K562 (cell line): ENCODE measurements around the gene EGF. TPM values are rescaled to one million over a fixed set of nuclear protein-coding genes. Genes with fewer than 3 reads are reported as not detected.

Experiments used
- ATAC-seq: fragments of 200-7000 bp; cut with Tn5 transposase; 3 replicates; pipeline ENCODE4 v1.9.1; 2020; ENCODE audit warnings: moderate library complexity
- BruUV-seq: library from RNA; stranded (reverse); fragments of 400-500 nt; replicated peaks from 2 replicates; lab custom pipeline; 2021; lab: Mats Ljungman, UMichigan
- CTCF ChIA-PET: fragments of 300-600 bp; formaldehyde crosslinking; extraction: SDS; loops from one replicate; lab custom pipeline; 2021; ENCODE audit warnings: low intra/inter-chr PET ratio; lab: Yijun Ruan, JAX
- POLR2A ChIA-PET: fragments of 300-600, 350-650 bp; sonication (Branson Sonifier 250); formaldehyde crosslinking; extraction: SDS; loops from one replicate; lab custom pipeline; 2021; ENCODE audit warnings: antibody characterized with exemption, inconsistent platforms; lab: Yijun Ruan, JAX
- DNase-seq, 4 experiments: peaks; one replicate each; pipeline versions ENCODE4 v3.0.0 to v3.0.0-alpha.2; 2011 to 2018; ENCODE audit warnings: low spot score in 3 of 4, mixed read lengths in 3 of 4; ENCODE audit errors: extremely low read depth in 1 of 4
- FAIRE-seq: peaks from 2 replicates; lab custom pipeline; 2011; peaks lifted over from hg19 to GRCh38; lab: Jason Lieb, UNC
- H2AFZ ChIP-seq: 2 replicates; pipeline ENCODE4 v1.6.0; 2011; ENCODE audit warnings: low read depth, low read length, control low read depth, inconsistent platforms
- H3K27ac ChIP-seq: fragments of 200-600 bp; 3 replicates; pipeline ENCODE4 v1.8.0; 2011; ENCODE audit warnings: low read depth, mild to moderate bottlenecking, control low read depth, inconsistent platforms, low read length, moderate library complexity, mixed read lengths; ENCODE audit errors: extremely low read depth
- H3K27me3 ChIP-seq, 2 experiments: fragments of 300-600 bp in 1 of 2; 2 replicates in 1 of 2; 3 replicates in 1 of 2; pipeline versions ENCODE4 v1.6.0 to v1.8.0; 2011; ENCODE audit warnings: inconsistent platforms in 2 of 2, low read length in 2 of 2, mild to moderate bottlenecking in 1 of 2, mixed read lengths in 1 of 2, moderate library complexity in 1 of 2; ENCODE audit not compliant: control insufficient read depth in 2 of 2, insufficient read depth in 2 of 2
- H3K36me3 ChIP-seq: fragments of 300-600 bp; 3 replicates; pipeline ENCODE4 v1.8.0; 2011; ENCODE audit warnings: mild to moderate bottlenecking, low read length, inconsistent platforms; ENCODE audit not compliant: control insufficient read depth, insufficient read depth
- H3K4me1 ChIP-seq, 2 experiments: fragments of 200-600 bp in 1 of 2; replicated peaks in 1 of 2; 2 replicates in 1 of 2; 3 replicates in 1 of 2; pipeline versions ENCODE4 v1.5.1 to v1.8.0; 2011; ENCODE audit warnings: inconsistent platforms in 2 of 2, low read length in 2 of 2, mild to moderate bottlenecking in 1 of 2, mixed read lengths in 1 of 2, moderate library complexity in 1 of 2; ENCODE audit not compliant: control insufficient read depth in 2 of 2, insufficient read depth in 2 of 2
- H3K4me2 ChIP-seq: 2 replicates; pipeline ENCODE4 v1.6.1; 2011; ENCODE audit warnings: low read length, control low read depth, inconsistent platforms, mixed read lengths; ENCODE audit not compliant: insufficient read depth
- H3K4me3 ChIP-seq: fragments of 200-600 bp; sonication (generic), shearing (Covaris generic); 2 replicates; pipeline ENCODE4 v1.5.1; 2016; ENCODE audit warnings: control low read depth, inconsistent platforms
- H3K79me2 ChIP-seq: fragments of 200-600 bp; 3 replicates; pipeline ENCODE4 v1.8.0; 2011; ENCODE audit warnings: low read length, inconsistent platforms; ENCODE audit not compliant: control insufficient read depth, insufficient read depth
- H3K9ac ChIP-seq, 2 experiments: 2 replicates each; pipeline versions ENCODE4 v1.6.0 to v1.6.1; 2011; ENCODE audit warnings: low read depth in 2 of 2, low read length in 2 of 2, control low read depth in 1 of 2, inconsistent platforms in 1 of 2, mild to moderate bottlenecking in 1 of 2, mixed read lengths in 1 of 2; ENCODE audit not compliant: insufficient read depth in 1 of 2
- H3K9me1 ChIP-seq: one replicate; pipeline ENCODE4 v1.6.0; 2011; ENCODE audit warnings: inconsistent platforms, mild to moderate bottlenecking, low read length, moderate library complexity; ENCODE audit not compliant: control insufficient read depth, insufficient read depth
- H3K9me3 ChIP-seq: replicated peaks from 2 replicates; pipeline ENCODE4 v1.5.1; 2011; ENCODE audit warnings: low read depth, low read length, inconsistent platforms; ENCODE audit not compliant: control insufficient read depth, insufficient read depth
- H4K20me1 ChIP-seq: replicated peaks from 2 replicates; pipeline ENCODE4 v1.6.1; 2011; ENCODE audit warnings: low read length, inconsistent platforms, mixed read lengths; ENCODE audit not compliant: control insufficient read depth, insufficient read depth
- ARID2 ChIP-seq: fragments of 450-650 bp; IDR thresholded peaks from 2 replicates; pipeline ENCODE4 v1.6.1; 2017; ENCODE audit warnings: antibody characterized with exemption, mild to moderate bottlenecking
- CBX2 ChIP-seq: fragments of 200-600 bp; sonication (generic); IDR thresholded peaks from one replicate; pipeline ENCODE4 v1.6.1; 2012; ENCODE audit warnings: mild to moderate bottlenecking, low read length, inconsistent platforms; ENCODE audit not compliant: insufficient read depth, poor library complexity, severe bottlenecking
- CEBPZ ChIP-seq: fragments of 150-350 bp; IDR thresholded peaks from 2 replicates; pipeline ENCODE4 v1.6.1; 2014; ENCODE audit warnings: low read depth, mild to moderate bottlenecking, low read length, borderline replicate concordance
- CHCHD3 ChIP-seq: fragments of 250-450 bp; sonication (Bioruptor Pico); IDR thresholded peaks from 2 replicates; pipeline ENCODE4 v2.1.2; 2022; ENCODE audit warnings: mild to moderate bottlenecking
- CXXC5 ChIP-seq: fragments of 250-450 bp; sonication (Bioruptor Pico); IDR thresholded peaks from 2 replicates; pipeline ENCODE4 v1.8.0; 2022; ENCODE audit warnings: inconsistent platforms, mild to moderate bottlenecking, moderate library complexity
- DIDO1 ChIP-seq: fragments of 450-650 bp; IDR thresholded peaks from 2 replicates; pipeline ENCODE4 v1.6.1; 2016; ENCODE audit warnings: low read depth, missing biosample characterization, missing genetic modification characterization
- HDAC8 ChIP-seq: fragments of 450-650 bp; IDR thresholded peaks from 2 replicates; pipeline ENCODE4 v1.6.1; 2016; ENCODE audit warnings: mild to moderate bottlenecking, missing genetic modification characterization, moderate library complexity, missing compliant biosample characterization
- MYNN ChIP-seq, 2 experiments: sonication (generic); formaldehyde crosslinking in 1 of 2; IDR thresholded peaks; 2 replicates each; pipeline versions ENCODE4 v1.5.0 to v1.6.1; 2016 to 2020; ENCODE audit warnings: antibody characterized with exemption in 1 of 2, missing genetic modification reagents in 1 of 2
- NCOA2 ChIP-seq, 2 experiments: fragments of 450-650 bp; IDR thresholded peaks; 2 replicates each; pipeline ENCODE4 v1.6.1; 2018; ENCODE audit warnings: mild to moderate bottlenecking in 2 of 2, moderate library complexity in 1 of 2; ENCODE audit not compliant: partially characterized antibody in 2 of 2
- NFIX ChIP-seq: fragments of 250-450 bp; sonication (Bioruptor Pico); IDR thresholded peaks from 2 replicates; pipeline ENCODE4 v1.4.0; 2020; ENCODE audit warnings: low read depth, mild to moderate bottlenecking, moderate library complexity
- PCBP1 ChIP-seq: fragments of 200-400 bp; formaldehyde crosslinking; IDR thresholded peaks from 2 replicates; pipeline ENCODE4 v1.6.1; 2018; ENCODE audit warnings: mild to moderate bottlenecking, low read depth, low read length; ENCODE audit not compliant: poor library complexity, severe bottlenecking
- PHF20 ChIP-seq: fragments of 450-650 bp; IDR thresholded peaks from 2 replicates; pipeline ENCODE4 v1.6.1; 2018; ENCODE audit not compliant: partially characterized antibody
- ZBED1 ChIP-seq: IDR thresholded peaks from 2 replicates; pipeline ENCODE4 v1.6.1; 2014
- ZBTB1 ChIP-seq: sonication (generic); formaldehyde crosslinking; IDR thresholded peaks from 2 replicates; pipeline ENCODE4 v1.8.1; 2023; ENCODE audit warnings: missing genetic modification reagents, low read depth, mild to moderate bottlenecking, borderline replicate concordance
- WGBS: fragments of 100-300 bp; shearing (Covaris generic); methylation state at CpG from one replicate; pipeline ENCODE4 v1.1.6; 2016; ENCODE audit warnings: low coverage, mixed read lengths; ENCODE audit not compliant: insufficient coverage; ENCODE audit errors: missing lambda C conversion rate; 5-methylcytosine and 5-hydroxymethylcytosine counted together
- in situ Hi-C: fragments of 300-500 bp; cut with MboI; formaldehyde crosslinking; loops from 4 replicates; pipeline ENCODE4 v1.15.0; 2018; ENCODE audit warnings: inconsistent platforms, mixed read lengths
- intact Hi-C: fragments of 100-400 bp; cut with micrococcal nuclease; formaldehyde crosslinking; loops from 2 replicates; pipeline ENCODE4 v1.14.2; 2022
- polyA plus RNA-seq, 8 experiments: library from polyadenylated mRNA; depleted of rRNA in 4 of 8; stranded (reverse) in 5 of 8; unstranded in 3 of 8; fragments of >200 nt; fragmentation: Nextera tagmentation in 2 of 8; fragmentation: Illumina TruSeq in 1 of 8; extraction: Ambion mirVana in 2 of 8; extraction: Trizol in 1 of 8; gene quantifications; 2 replicates each; pipeline versions ENCODE4 v1.2.1 to v1.2.3, GENCODE V29; 2011 to 2014; ENCODE audit warnings: inconsistent platforms in 1 of 8, missing spikeins in 1 of 8
- total RNA-seq, 7 experiments: library from RNA; depleted of rRNA in 6 of 7; stranded (reverse); fragments of >200 nt in 6 of 7; fragmentation: Illumina TruSeq in 2 of 7; extraction: Trizol in 2 of 7; gene quantifications; 2 replicates each; pipeline versions ENCODE4 v1.2.1 to v1.2.3, GENCODE V29; 2011 to 2021; ENCODE audit warnings: low replicate concordance in 1 of 7
- TF ChIP-seq, protein P1 (sequence below): fragments of 250-450 bp; sonication (Bioruptor Pico); IDR thresholded peaks from 2 replicates; pipeline ENCODE4 v1.4.0; 2020
- TF ChIP-seq, protein P2 (sequence below): fragments of 450-650 bp; formaldehyde crosslinking; IDR thresholded peaks from 2 replicates; pipeline ENCODE4 v1.4.0; 2020; ENCODE audit warnings: mild to moderate bottlenecking

Gene EGF
- total and polyA plus RNA-seq, 9 of the 15 experiments (the other 6 are each of a cell fraction or from before 2014, with no cell fraction given): 0.32 to 3.1 (median 1.3) TPM

DNA sequence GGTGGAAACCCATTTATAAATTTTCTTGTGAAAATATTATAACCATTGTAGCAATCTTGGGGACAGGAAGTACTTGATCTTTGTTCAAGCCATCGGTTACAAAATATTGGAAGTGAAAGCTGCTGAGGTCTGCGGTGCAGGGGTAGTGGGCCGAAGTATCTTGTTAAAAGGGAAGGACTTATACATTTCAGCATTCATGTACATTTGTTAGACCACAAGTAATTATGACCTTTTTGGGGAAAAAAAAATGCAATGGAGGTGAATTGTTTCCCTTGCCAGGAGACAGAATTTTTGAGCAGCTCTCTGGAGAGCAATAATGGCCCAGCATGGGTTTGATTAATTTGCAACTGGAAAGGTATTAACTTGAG lies 121.3 kb downstream of the EGF start:
- no peak overlapping the region for H3K9ac ChIP-seq
- in situ Hi-C loops (no loop called here), intact Hi-C loops (no loop called here)
- H3K9me1 ChIP-seq: no peaks in the 10 kb centered on the region
- H2AFZ ChIP-seq: no peak overlapping the region
- H3K36me3 ChIP-seq: no peaks in the 10 kb centered on the region
- no peak overlapping the region for H3K4me2 ChIP-seq
- TF ChIP-seq, protein P1, sequence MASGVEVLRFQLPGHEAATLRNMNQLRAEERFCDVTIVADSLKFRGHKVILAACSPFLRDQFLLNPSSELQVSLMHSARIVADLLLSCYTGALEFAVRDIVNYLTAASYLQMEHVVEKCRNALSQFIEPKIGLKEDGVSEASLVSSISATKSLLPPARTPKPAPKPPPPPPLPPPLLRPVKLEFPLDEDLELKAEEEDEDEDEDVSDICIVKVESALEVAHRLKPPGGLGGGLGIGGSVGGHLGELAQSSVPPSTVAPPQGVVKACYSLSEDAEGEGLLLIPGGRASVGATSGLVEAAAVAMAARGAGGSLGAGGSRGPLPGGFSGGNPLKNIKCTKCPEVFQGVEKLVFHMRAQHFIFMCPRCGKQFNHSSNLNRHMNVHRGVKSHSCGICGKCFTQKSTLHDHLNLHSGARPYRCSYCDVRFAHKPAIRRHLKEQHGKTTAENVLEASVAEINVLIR (CRISPR knock-in tag): no peak
- TF ChIP-seq ZBED1: no peak
- no peak for TF ChIP-seq MYNN (IDR thresholded peaks at IDR 0.05)
- no peak for TF ChIP-seq MYNN (CRISPR knock-in tag; IDR thresholded peaks at IDR 0.05)
- TF ChIP-seq DIDO1 (tag): no peak
- no peak for TF ChIP-seq NFIX (CRISPR knock-in tag)
- TF ChIP-seq CHCHD3: no peak
- TF ChIP-seq CEBPZ: no peak
- no peak for TF ChIP-seq CXXC5 (CRISPR knock-in tag)
- TF ChIP-seq ARID2: no peak
- no peak for TF ChIP-seq CBX2
- TF ChIP-seq, protein P2, sequence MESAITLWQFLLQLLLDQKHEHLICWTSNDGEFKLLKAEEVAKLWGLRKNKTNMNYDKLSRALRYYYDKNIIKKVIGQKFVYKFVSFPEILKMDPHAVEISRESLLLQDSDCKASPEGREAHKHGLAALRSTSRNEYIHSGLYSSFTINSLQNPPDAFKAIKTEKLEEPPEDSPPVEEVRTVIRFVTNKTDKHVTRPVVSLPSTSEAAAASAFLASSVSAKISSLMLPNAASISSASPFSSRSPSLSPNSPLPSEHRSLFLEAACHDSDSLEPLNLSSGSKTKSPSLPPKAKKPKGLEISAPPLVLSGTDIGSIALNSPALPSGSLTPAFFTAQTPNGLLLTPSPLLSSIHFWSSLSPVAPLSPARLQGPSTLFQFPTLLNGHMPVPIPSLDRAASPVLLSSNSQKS (CRISPR knock-in tag): no peak
- no peak for TF ChIP-seq NCOA2 (IDR thresholded peaks at IDR 0.05; ENCODE audit: partially characterized antibody in 2 of 2)
- no peak for TF ChIP-seq PCBP1
- TF ChIP-seq HDAC8 (tag): no peak
- no peak for TF ChIP-seq PHF20
- no peak for TF ChIP-seq ZBTB1 (CRISPR knock-in tag)
- CTCF ChIA-PET: no interaction called here
- POLR2A ChIA-PET: interaction anchor here (0.7 to 1.0 kb wide), 2 partner anchors 24 to 213 kb away, joined by 4 read pairs; no protein-coding TSS in a partner anchor
- H3K27me3 ChIP-seq: peaks cover 8 to 12% of the 10 kb centered on the region in 2 experiments; a peak in 3 of 5 replicates
- WGBS: 0% methylated on average over 3 of the region's 3 CpGs
- no TSS peak for BruUV-seq
- H3K27ac ChIP-seq: no peak overlapping the region
- no peak for ATAC-seq
- no peak overlapping the region for H3K4me3 ChIP-seq
- peaks cover 0 to 3% of the 10 kb centered on the region in 2 experiments; a peak in 2 of 5 replicates for H3K4me1 ChIP-seq
- FAIRE-seq: no peak
- no peaks in the 10 kb centered on the region for H3K79me2 ChIP-seq
- no peaks in the 10 kb centered on the region for H4K20me1 ChIP-seq
- no peaks in the 10 kb centered on the region for H3K9me3 ChIP-seq
- no peak for DNase-seq
